ENCODE results near the gene IFNA14. TPM values are rescaled to one million over a fixed set of nuclear protein-coding genes. Genes with fewer than 3 reads are reported as not detected.

Gene IFNA14
- total RNA-seq, 1 experiment from 2014 or later = not detected

DNA sequence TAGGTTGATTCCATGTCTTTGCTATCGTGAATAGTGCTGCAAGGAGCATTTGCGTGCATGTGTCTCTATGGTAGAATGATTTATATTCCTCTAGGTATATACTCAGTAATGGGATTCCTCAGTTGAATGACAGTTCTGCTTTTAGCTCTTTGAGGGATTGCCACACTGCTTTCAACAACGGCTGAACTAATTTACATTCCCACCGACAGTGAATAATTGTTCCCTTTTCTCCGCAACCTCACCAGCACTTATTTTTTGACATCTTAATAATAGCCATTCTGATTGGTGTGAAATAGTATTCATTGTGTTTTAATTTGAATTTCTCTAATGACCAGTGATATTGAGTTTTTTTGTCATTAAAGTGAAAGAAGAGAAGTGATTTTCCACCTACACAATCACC is 46.9 kb upstream of the IFNA14 start:
- peaks cover 22% of the 10 kb centered on the region for H3K27me3 Mint-ChIP-seq (ENCODE audit: low read depth)
- Histone ChIP-seq H3K18ac (ENCODE audit: insufficient read length, low read depth, low read length) (no peak overlapping the region), H3K23me2 (ENCODE audit: insufficient read length, low read depth, low read length, poor library complexity, severe bottlenecking) (no peaks in the 10 kb centered on the region), H2AK5ac (ENCODE audit: insufficient read length, low read length) (no peak overlapping the region), H2BK20ac (ENCODE audit: low read depth, low read length, poor library complexity, severe bottlenecking) (no peak overlapping the region), H3K9me3 (ENCODE audit: control insufficient read depth, low read depth, low read length) (no peaks in the 10 kb centered on the region), H2BK15ac (ENCODE audit: low read depth, low read length) (no peak overlapping the region), H3K4me2 (ENCODE audit: insufficient read depth, insufficient read length, low read length) (no peak overlapping the region), H4K8ac (replicated peaks; ENCODE audit: insufficient read length, low read depth, low read length) (no peak overlapping the region), H2BK12ac (ENCODE audit: insufficient read length, low read depth, low read length) (no peak overlapping the region), H3K56ac (ENCODE audit: insufficient read length, low read depth, low read length) (no peak overlapping the region), H4K91ac (ENCODE audit: insufficient read length, low read depth, low read length) (no peak overlapping the region), H3K79me2 (ENCODE audit: insufficient read depth, low read length) (no peaks in the 10 kb centered on the region), H2BK5ac (ENCODE audit: insufficient read length, low read length) (no peak overlapping the region), H4K20me1 (ENCODE audit: control insufficient read depth, insufficient read depth, insufficient read length) (no peaks in the 10 kb centered on the region), H2AFZ (ENCODE audit: low read length) (no peak overlapping the region), H3K9ac (ENCODE audit: extremely low read depth, insufficient read length, low read length) (no peak overlapping the region), H3T11ph (ENCODE audit: low read length) (no peak overlapping the region), H2BK120ac (ENCODE audit: low read depth, low read length, poor library complexity, severe bottlenecking) (no peak overlapping the region), H3K4ac (ENCODE audit: low read depth, low read length) (no peak overlapping the region), H3K79me1 (ENCODE audit: insufficient read depth, low read depth, low read length, poor library complexity, severe bottlenecking) (no peaks in the 10 kb centered on the region), H3K4me1 (ENCODE audit: insufficient read depth, low read length) (no peaks in the 10 kb centered on the region), H4K5ac (ENCODE audit: insufficient read length, low read depth, low read length) (no peak overlapping the region), H3K27me3 (ENCODE audit: insufficient read depth, low read length) (no peaks in the 10 kb centered on the region), H3K27ac (ENCODE audit: insufficient read length, low read depth, low read length) (no peak overlapping the region), H3K14ac (ENCODE audit: insufficient read depth, low read length) (no peak overlapping the region), H3K23ac (ENCODE audit: insufficient read length, low read depth, low read length) (no peak overlapping the region)
- H3K9me3 Mint-ChIP-seq = peaks cover 0 to 3% of the 10 kb centered on the region in 2 experiments; a peak in 3 of 5 replicates
- TF ChIP-seq, protein P1, sequence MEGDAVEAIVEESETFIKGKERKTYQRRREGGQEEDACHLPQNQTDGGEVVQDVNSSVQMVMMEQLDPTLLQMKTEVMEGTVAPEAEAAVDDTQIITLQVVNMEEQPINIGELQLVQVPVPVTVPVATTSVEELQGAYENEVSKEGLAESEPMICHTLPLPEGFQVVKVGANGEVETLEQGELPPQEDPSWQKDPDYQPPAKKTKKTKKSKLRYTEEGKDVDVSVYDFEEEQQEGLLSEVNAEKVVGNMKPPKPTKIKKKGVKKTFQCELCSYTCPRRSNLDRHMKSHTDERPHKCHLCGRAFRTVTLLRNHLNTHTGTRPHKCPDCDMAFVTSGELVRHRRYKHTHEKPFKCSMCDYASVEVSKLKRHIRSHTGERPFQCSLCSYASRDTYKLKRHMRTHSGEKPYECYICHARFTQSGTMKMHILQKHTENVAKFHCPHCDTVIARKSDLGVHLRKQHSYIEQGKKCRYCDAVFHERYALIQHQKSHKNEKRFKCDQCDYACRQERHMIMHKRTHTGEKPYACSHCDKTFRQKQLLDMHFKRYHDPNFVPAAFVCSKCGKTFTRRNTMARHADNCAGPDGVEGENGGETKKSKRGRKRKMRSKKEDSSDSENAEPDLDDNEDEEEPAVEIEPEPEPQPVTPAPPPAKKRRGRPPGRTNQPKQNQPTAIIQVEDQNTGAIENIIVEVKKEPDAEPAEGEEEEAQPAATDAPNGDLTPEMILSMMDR (conservative IDR thresholded peaks at IDR 0.05) = no peak
- H3K4me3 Mint-ChIP-seq = no peak overlapping the region
- H3K36me3 Mint-ChIP-seq (ENCODE audit: insufficient read depth in 1 of 3, low read depth in 3 of 3) = no peaks in the 10 kb centered on the region
- WGBS (ENCODE audit: extremely low coverage, insufficient read length, low lambda C conversion rate) = no CpG with 5 or more reads among the region's 5 CpGs
- no peaks in the 10 kb centered on the region for H3K4me1 Mint-ChIP-seq
- no peak overlapping the region for H3K27ac Mint-ChIP-seq
- DNase-seq = no peak
